Stimulated activated effector memory CD8-positive, alpha-beta T cell treated with anti-CD3 and anti-CD28 coated beads, Interleukin-12 subunit alpha, Interleukin-12 subunit beta, amount 100 ng/mL, for 72 hours (primary cell): ENCODE data around the gene CYS1.
"Not testable (repeated sequence)": the region's sequence is repeated elsewhere in the genome, so short reads cannot be mapped to it uniquely, and the experiment has no call there.

Experiments
- ATAC-seq: fragments of 150-1000 bp; cut with Tn5 transposase; 2 replicates; pipeline ENCODE4 v1.10.0; 2021
- DNase-seq, 2 donors: peaks; one replicate each; pipeline ENCODE4 v3.0.0; 2021 to 2022; ENCODE audit warnings: low spot score in 2 of 2
- H3K27ac Mint-ChIP-seq: one replicate; pipeline ENCODE4 v1.8.0; 2022; ENCODE audit warnings: mild to moderate bottlenecking, mixed read lengths
- H3K36me3 Mint-ChIP-seq: one replicate; pipeline ENCODE4 v1.8.0; 2022; ENCODE audit warnings: mild to moderate bottlenecking, mixed read lengths
- H3K4me1 Mint-ChIP-seq: one replicate; pipeline ENCODE4 v1.8.0; 2022; ENCODE audit warnings: mixed read lengths
- H3K4me3 Mint-ChIP-seq: one replicate; pipeline ENCODE4 v1.8.0; 2022; ENCODE audit warnings: mild to moderate bottlenecking, mixed read lengths
- H3K9me3 Mint-ChIP-seq: one replicate; pipeline ENCODE4 v1.8.0; 2022; ENCODE audit warnings: mixed read lengths

The CYS1 gene

DNA sequence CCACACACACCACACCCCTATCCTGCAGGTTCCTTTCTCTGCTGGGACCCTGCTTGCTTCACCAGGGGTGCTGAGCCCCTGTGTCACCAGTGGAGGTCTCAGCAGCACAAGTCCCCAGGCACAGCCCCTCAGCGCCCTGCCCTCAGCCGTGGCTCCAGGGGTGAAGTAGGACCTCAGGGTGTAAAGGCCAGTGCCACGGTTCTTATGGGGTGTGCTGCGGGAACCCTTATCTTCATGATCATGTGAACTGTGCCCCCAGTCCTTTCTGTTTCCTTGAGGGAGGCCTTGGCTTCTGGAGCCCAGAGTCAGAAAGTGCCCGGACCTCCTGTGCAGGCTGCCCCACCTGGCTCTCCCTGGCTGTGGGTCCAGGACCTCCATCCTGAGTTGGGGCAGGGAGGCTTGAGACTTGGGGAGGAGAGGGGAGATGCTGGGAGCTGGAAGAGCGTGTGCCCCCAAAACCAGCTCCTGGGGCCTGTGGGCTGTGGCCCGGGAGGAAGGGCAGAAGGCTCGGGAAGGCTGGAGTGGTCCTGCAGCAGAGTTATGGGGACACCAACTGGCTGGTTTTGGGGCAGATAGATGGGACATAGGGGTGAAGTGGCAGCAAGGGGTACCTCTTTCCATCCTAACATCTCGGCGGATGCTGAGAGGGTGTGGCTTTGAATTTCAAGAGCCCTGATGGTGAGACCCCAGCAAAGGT is 57.1 kb downstream of the CYS1 start:
- H3K4me3 Mint-ChIP-seq, result no peak overlapping the region
- H3K27ac Mint-ChIP-seq, result no peak overlapping the region
- ATAC-seq (no peak), DNase-seq (no peak)
- no peaks in the 10 kb centered on the region for H3K9me3 Mint-ChIP-seq
- no peaks in the 10 kb centered on the region for H3K36me3 Mint-ChIP-seq
- H3K4me1 Mint-ChIP-seq, result no peaks in the 10 kb centered on the region

DNA sequence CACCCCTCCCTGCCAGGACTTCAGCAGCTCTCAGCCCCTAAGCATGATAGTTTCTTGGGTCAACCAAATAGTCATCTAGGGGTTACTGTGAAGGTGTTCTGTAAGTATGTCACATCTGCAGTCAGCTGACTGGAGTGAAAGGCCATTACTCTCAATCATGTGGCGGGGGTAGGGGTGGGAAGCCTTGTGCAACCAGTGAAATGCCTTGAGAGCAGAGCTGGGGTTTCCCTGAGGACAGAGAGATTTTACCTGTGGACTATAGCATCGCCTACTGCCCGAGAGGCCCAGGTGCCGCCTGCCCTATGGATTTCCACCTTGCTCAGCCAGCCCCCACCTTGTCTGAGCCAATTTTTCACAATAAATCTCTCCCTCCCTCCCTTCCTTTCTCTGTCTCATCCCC is 57.8 kb downstream of the CYS1 start:
- Mint-ChIP-seq H3K9me3 (no peaks in the 10 kb centered on the region), H3K36me3 (no peaks in the 10 kb centered on the region), H3K27ac (no peak overlapping the region), H3K4me3 (no peak overlapping the region), H3K4me1 (no peaks in the 10 kb centered on the region)
- ATAC-seq (no peak), DNase-seq (no peak)

GRCh38 chr2:10022041-10022421 is 58.2 kb downstream of the CYS1 start:
- Mint-ChIP-seq H3K4me3 (no peak overlapping the region), H3K27ac (no peak overlapping the region), H3K36me3 (no peaks in the 10 kb centered on the region), H3K9me3 (no peaks in the 10 kb centered on the region), H3K4me1 (no peaks in the 10 kb centered on the region)
- DNase-seq, result no peak
- no peak for ATAC-seq

DNA sequence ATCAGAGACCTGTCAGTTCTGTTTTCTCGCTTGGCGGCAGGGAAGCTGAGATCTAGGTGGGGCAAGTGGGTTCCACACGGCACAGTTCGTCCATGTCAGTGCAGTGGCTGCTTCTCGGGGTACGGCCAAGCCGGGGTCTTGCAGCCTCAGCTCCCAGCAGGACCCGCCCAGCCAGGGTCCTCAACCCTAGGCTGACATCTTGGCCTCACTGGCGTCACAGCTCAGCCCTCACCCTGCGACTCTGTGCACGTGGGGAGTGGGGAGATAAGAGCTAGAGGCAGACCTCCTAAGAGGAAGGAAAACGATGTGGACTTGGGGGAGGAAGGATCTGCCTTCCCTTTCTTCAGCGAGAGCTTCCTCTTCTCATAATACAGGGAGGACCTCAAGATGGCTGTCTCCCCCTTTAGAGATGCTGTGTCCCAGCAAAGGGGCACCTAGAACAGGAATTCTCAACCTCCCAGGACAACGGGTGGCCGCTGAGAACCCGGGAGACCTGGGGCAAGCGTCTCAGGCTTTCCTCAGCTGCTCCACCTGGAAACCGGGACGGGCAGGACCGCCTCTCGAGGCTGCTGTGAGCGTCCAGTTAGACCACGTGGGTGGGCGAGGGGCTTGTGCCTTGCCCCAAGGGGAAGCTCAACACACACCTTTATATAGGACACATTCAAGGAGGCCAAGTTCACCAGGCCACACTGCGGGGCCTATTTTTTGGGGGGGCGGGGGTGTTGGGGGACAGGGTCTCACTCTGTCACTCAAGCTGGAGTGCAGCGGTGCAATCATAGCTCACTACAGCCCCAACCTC is 60.4 kb downstream of the CYS1 start:
- Mint-ChIP-seq H3K27ac (peak overlapping the region; percentile 37), H3K4me3 (no peak overlapping the region), H3K36me3 (no peaks in the 10 kb centered on the region), H3K4me1 (no peaks in the 10 kb centered on the region), H3K9me3 (no peaks in the 10 kb centered on the region)
- ATAC-seq (no peak), DNase-seq (no peak)

GRCh38 chr2:10019174-10019573 is 61.0 kb downstream of the CYS1 start:
- Mint-ChIP-seq H3K27ac (peak overlapping the region; percentile 37), H3K36me3 (no peaks in the 10 kb centered on the region), H3K9me3 (no peaks in the 10 kb centered on the region), H3K4me1 (no peaks in the 10 kb centered on the region), H3K4me3 (no peak overlapping the region)
- ATAC-seq, result no peak
- no peak for DNase-seq

DNA sequence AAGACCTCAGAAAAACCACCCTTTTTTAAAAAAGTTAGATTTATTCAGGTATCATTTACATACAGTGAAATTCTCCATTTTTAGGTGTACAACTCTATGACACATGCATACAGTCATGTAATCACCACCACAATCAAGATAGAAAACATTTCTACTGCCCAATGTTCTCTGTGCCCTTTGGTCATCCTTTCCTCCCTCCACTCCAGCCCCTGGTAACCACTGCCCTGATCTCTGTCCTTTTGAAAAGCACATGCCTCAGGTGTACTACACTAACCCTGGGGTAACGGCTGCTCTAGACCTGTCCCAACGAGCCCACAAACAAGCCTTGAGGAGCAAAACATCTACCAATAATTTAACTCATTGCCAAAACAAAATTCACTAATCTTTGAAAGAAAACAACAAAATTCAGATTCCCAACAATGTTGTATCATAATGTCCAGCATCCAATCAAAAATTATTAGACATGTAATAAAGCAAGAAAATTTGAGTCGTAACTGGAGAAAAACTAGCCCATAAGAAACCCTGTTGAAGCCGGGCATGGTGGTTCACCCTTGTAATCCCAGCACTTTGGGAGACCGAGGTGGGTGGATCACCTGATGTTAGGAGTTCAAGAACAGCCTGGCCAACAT is 62.8 kb downstream of the CYS1 start:
- Mint-ChIP-seq H3K36me3 (no peaks in the 10 kb centered on the region), H3K4me3 (no peak overlapping the region), H3K9me3 (no peaks in the 10 kb centered on the region), H3K27ac (no peak overlapping the region), H3K4me1 (no peaks in the 10 kb centered on the region)
- ATAC-seq, result no peak
- no peak for DNase-seq

DNA sequence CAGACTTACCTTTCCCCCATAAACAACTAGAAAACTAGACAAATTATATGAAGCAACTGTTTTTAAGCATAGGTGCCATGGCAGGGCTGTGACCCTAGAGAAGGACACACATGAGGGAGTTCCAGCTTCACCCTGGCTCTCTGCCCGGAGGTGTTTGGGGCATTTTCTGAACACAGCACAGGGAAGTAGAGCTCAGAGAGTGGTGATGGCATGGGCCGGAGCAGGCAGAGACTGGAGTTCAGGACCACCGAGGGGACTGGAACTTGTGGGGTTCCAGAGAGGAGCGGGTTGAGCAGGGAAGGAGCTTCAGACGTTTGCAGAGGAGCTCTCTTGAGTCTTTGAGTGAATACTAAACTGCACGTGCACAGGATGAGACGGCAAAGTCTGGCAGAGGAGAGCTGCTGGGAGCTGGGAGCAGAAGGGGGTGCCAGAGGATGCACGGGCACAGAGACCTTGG is 63.4 kb downstream of the CYS1 start:
- ATAC-seq (no peak), DNase-seq (no peak)
- Mint-ChIP-seq H3K4me1 (no peaks in the 10 kb centered on the region), H3K9me3 (no peaks in the 10 kb centered on the region), H3K27ac (no peak overlapping the region), H3K4me3 (no peak overlapping the region), H3K36me3 (no peaks in the 10 kb centered on the region)

DNA sequence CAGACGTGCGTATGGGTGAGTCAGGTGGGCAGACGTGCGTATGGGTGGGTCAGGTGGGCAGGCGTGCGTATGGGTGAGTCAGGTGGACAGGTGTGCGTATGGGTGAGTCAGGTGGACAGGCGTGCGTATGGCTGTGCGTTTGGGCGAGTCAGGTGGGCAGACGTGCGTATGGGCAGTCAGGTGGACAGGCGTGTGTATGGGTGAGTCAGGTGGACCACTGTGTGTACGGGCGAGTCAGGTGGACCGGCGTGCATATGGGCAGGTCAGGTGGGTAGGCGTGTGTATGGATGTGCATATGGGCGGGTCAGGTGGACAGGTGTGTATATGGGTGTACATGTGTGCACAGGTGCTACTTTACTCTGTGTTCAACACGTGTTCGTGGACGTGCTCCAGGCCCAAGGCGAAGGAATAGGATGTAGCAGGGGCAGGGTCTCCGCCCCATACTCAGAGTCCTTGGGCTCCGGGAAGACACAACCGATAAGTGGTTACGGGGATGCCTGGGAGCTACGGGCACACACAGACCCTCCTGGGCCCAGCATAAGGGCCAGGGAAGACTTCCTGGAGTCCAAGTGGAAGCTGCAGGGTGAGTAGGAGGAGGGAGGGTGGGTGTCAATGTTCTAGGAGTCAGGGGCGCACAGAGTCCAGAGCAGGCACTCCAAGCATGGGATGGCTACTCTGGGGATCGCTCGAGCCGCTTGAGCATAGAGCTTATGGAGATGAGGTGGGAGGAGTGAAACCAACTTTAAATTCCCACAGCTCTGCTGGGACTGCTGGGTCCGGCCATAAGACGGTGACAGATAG is 64.0 kb downstream of the CYS1 start:
- DNase-seq (no peak), ATAC-seq (peak; percentile 8)
- no peaks in the 10 kb centered on the region for H3K9me3 Mint-ChIP-seq
- H3K4me3 Mint-ChIP-seq, result no peak overlapping the region
- H3K27ac Mint-ChIP-seq, result no peak overlapping the region
- no peaks in the 10 kb centered on the region for H3K36me3 Mint-ChIP-seq
- no peaks in the 10 kb centered on the region for H3K4me1 Mint-ChIP-seq

DNA sequence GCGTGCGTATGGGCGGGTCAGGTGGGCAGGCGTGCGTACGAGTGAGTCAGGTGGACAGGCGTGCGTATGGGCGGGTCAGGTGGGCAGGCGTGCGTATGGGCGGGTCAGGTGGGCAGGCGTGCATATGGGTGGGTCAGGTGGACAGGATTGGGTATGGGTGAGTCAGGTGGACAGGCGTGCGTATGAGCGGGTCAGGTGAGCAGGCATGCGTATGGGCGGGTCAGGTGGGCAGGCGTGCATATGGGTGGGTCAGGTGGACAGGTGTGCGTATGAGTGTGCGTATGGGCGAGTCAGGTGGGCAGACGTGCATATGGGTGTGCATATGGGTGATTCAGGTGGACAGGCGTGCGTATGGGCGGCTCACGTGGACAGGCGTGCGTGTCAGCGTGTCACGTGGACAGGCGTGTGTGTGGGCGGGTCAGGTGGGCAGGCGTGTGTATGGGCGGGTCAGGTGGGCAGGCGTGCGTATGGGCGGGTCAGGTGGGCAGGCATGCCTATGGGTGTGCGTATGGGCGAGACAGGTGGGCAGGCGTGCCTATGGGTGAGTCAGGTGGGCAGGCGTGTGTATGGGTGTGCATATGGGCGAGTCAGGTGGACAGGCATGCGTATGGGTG is 64.7 kb downstream of the CYS1 start:
- H3K4me1 Mint-ChIP-seq, ATAC-seq, H3K36me3 Mint-ChIP-seq, H3K4me3 Mint-ChIP-seq, H3K9me3 Mint-ChIP-seq, DNase-seq, H3K27ac Mint-ChIP-seq: not testable (repeated sequence)

DNA sequence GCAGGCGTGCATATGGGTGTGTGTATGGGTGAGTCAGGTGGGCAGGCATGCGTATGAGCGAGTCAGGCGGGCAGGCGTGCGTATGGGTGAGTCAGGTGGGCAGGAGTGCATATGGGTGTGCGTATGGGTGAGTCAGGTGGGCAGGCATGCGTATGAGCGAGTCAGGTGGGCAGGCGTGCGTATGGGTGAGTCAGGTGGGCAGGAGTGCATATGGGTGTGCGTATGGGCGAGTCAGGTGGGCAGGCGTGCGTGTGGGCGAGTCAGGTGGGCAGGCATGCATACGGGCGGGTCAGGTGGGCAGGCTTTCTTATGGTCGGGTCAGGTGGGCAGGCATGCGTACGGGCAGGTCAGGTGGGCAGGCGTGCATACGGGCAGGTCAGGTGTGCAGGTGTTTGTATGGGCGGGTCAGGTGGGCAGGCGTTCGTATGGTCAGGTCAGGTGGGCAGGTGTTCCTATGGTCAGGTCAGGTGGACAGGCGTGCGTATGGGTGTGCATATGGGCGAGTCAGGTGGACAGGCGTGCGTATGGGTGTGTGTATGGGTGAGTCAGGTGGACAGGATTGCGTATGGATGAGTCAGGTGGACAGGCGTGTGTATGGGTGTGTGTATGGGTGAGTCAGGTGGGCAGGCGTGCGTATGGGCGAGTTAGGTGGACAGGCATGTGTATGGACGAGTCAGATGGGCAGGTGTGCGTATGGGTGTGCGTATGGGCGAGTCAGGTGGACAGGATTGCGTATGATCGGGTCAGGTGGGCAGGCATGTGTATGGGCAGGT is 65.6 kb downstream of the CYS1 start:
- DNase-seq, result no peak
- no peaks in the 10 kb centered on the region for H3K36me3 Mint-ChIP-seq
- no peak for ATAC-seq
- no peak overlapping the region for H3K27ac Mint-ChIP-seq
- H3K9me3 Mint-ChIP-seq, result no peaks in the 10 kb centered on the region
- no peaks in the 10 kb centered on the region for H3K4me1 Mint-ChIP-seq
- H3K4me3 Mint-ChIP-seq, result no peak overlapping the region

GRCh38 chr2:10013651-10014417 is 66.4 kb downstream of the CYS1 start:
- H3K9me3 Mint-ChIP-seq, H3K36me3 Mint-ChIP-seq, H3K27ac Mint-ChIP-seq, H3K4me1 Mint-ChIP-seq, ATAC-seq, H3K4me3 Mint-ChIP-seq, DNase-seq: not testable (repeated sequence)

DNA sequence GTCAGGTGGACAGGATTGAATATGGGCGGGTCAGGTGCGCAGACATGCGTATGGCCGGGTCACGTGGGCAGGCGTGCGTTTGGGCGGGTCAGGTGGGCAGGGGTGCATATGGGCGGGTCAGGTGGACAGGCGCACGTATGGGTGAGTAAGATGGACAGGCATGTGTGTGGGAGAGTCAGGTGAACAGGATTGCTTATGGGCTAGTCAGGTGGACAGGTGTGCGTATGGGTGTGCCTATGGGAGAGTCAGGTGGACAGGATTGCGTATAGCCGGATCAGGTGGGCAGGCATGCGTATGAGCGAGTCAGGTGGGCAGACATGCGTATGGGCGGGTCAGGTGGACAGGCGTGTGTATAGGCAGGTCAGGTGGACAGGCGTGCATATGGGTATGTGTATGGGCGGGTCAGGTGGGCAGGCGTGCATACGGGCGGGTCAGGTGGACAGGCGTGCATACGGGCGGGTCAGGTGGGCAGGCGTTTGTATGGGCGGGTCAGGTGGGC is 67.2 kb downstream of the CYS1 start:
- H3K27ac Mint-ChIP-seq, result no peak overlapping the region
- H3K36me3 Mint-ChIP-seq, result no peaks in the 10 kb centered on the region
- ATAC-seq (no peak), DNase-seq (no peak)
- no peaks in the 10 kb centered on the region for H3K9me3 Mint-ChIP-seq
- no peaks in the 10 kb centered on the region for H3K4me1 Mint-ChIP-seq
- H3K4me3 Mint-ChIP-seq, result no peak overlapping the region

DNA sequence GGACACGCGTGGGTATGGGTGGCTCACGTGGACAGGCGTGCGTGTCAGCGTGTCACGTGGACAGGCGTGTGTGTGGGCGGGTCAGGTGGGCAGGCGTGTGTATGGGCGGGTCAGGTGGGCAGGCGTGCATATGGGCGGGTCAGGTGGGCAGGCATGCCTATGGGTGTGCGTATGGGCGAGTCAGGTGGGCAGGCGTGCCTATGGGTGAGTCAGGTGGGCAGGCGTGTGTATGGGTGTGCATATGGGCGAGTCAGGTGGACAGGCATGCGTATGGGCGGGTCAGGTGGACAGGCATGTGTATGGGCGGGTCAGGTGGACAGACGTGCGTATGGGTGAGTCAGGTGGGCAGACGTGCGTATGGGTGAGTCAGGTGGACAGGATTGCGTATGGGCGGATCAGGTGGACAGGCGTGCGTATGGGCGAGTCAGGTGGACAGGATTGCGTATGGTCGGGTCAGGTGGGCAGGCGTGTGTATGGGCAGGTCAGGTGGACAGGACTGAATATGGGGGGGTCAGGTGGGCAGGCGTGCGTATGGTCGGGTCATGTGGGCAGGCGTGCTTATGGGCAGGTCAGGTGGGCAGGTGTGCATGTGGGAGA is 67.7 kb downstream of the CYS1 start:
- H3K27ac Mint-ChIP-seq, DNase-seq, H3K4me3 Mint-ChIP-seq, H3K36me3 Mint-ChIP-seq, H3K4me1 Mint-ChIP-seq, ATAC-seq, H3K9me3 Mint-ChIP-seq: not testable (repeated sequence)
